Measurements from ENCODE around the gene MSLN. TPM values are rescaled to one million over a fixed set of nuclear protein-coding genes. Genes with fewer than 3 reads are reported as not detected.

The MSLN gene
- total and polyA plus RNA-seq, 2 of the 8 experiments (the other 6 are each of a cell fraction or from before 2014, with no cell fraction given): 0.28 to 0.50 TPM

GRCh38 chr16:767743-768235, 7.3 kb downstream of the MSLN start:
- H2AFZ ChIP-seq (ENCODE audit: low read length): no peak overlapping the region
- WGBS, 2 experiments (ENCODE audit: extremely low coverage in 1 of 2, insufficient coverage in 1 of 2, insufficient read length in 1 of 2, insufficient replicate concordance in 2 of 2, low coverage in 1 of 2, low lambda C conversion rate in 2 of 2, missing lambda C conversion rate in 1 of 2): no CpG with 5 or more reads among the region's 38 CpGs
- H3K4me3 ChIP-seq (ENCODE audit: extremely low read depth in 1 of 4, insufficient read depth in 2 of 4, low read depth in 3 of 4, low read length in 4 of 4): no peak overlapping the region
- no peak overlapping the region for H2AK5ac ChIP-seq (ENCODE audit: low read depth, low read length)
- CTCF ChIA-PET (ENCODE audit: partially characterized antibody): interaction anchor here (0.6 to 1.6 kb wide), 3 partner anchors 18 to 273 kb away, joined by 3 to 7 read pairs (median 4); no protein-coding TSS in a partner anchor
- no peak overlapping the region for H3K4ac ChIP-seq (replicated peaks; ENCODE audit: insufficient read length, low read depth, low read length)
- no peak overlapping the region for H3K4me2 ChIP-seq (ENCODE audit: insufficient read depth in 1 of 2, low read depth in 2 of 2, low read length in 2 of 2)
- no peaks in the 10 kb centered on the region for H3K36me3 ChIP-seq (ENCODE audit: control insufficient read depth in 2 of 4, insufficient read depth in 4 of 4, low read length in 3 of 4)
- H2BK5ac ChIP-seq (ENCODE audit: low read depth, low read length): no peak overlapping the region
- no peaks in the 10 kb centered on the region for H3K9me3 ChIP-seq (ENCODE audit: insufficient read depth in 2 of 2, low read depth in 1 of 2, low read length in 1 of 2)
- DNase-seq (ENCODE audit: low read depth in 1 of 2, low spot score in 2 of 2) (no peak), FAIRE-seq (no peak)
- H3K14ac ChIP-seq (ENCODE audit: insufficient read length): no peak overlapping the region
- POLR2A ChIA-PET (ENCODE audit: partially characterized antibody): interaction anchor here (1.8 kb wide), 1 partner anchor 52 kb away, joined by 3 read pairs; no protein-coding TSS in a partner anchor
- no peak overlapping the region for H3K27ac ChIP-seq (ENCODE audit: low read depth, low read length)
- no peak overlapping the region for H2BK20ac ChIP-seq (ENCODE audit: low read length)
- no peaks in the 10 kb centered on the region; the same call in 1 of the 2 replicates for H3K23me2 ChIP-seq (ENCODE audit: low read depth, low read length)
- no peak overlapping the region for H2BK120ac ChIP-seq (replicated peaks; ENCODE audit: low read depth, low read length)
- H3K27me3 ChIP-seq (replicated peaks in 1 of 4; ENCODE audit: control insufficient read depth in 3 of 4, extremely low read depth in 1 of 4, insufficient read depth in 3 of 4, low read length in 3 of 4): no peaks in the 10 kb centered on the region
- H3K4me1 ChIP-seq (replicated peaks in 1 of 4; ENCODE audit: control insufficient read depth in 3 of 4, insufficient read depth in 4 of 4, low read length in 3 of 4): peaks cover 0 to 9% (median 6%) of the 10 kb centered on the region in 4 experiments; a peak in 5 of 7 replicates
- H3K23ac ChIP-seq (ENCODE audit: insufficient read length): no peak overlapping the region
- H3K79me1 ChIP-seq (ENCODE audit: low read depth, low read length): no peaks in the 10 kb centered on the region
- no peak overlapping the region for H4K91ac ChIP-seq (replicated peaks; ENCODE audit: insufficient read length, low read length)
- H2BK12ac ChIP-seq (ENCODE audit: low read depth, low read length): no peak overlapping the region
- H3K18ac ChIP-seq (ENCODE audit: extremely low read depth, low read length): no peak overlapping the region
- no peak overlapping the region for H2BK15ac ChIP-seq (ENCODE audit: low read length)
- no peak overlapping the region for H3K9ac ChIP-seq (replicated peaks in 1 of 4; ENCODE audit: extremely low read depth in 1 of 4, low read depth in 3 of 4, low read length in 3 of 4)
- no peak overlapping the region for H4K8ac ChIP-seq (ENCODE audit: extremely low read depth, insufficient read depth, low read length)
- H4K20me1 ChIP-seq (replicated peaks in 1 of 2; ENCODE audit: control insufficient read depth in 1 of 2, insufficient read depth in 2 of 2, low read length in 2 of 2): no peaks in the 10 kb centered on the region
- no peak overlapping the region for H3K56ac ChIP-seq (replicated peaks; ENCODE audit: insufficient read length, low read depth, low read length)
- no peak overlapping the region for H4K5ac ChIP-seq (ENCODE audit: insufficient read length, low read depth, low read length)
- H3K79me2 ChIP-seq (ENCODE audit: control insufficient read depth in 1 of 2, insufficient read depth in 2 of 2, low read length in 2 of 2): no peaks in the 10 kb centered on the region
- no peak for TF ChIP-seq TAF1 (IDR thresholded peaks at IDR 0.05; ENCODE audit: low read depth, low read length)
- TF ChIP-seq ZNF274 (IDR thresholded peaks at IDR 0.05; ENCODE audit: borderline replicate concordance, extremely low read depth, low read length): no peak
- no peak for TF ChIP-seq TEAD4 (IDR thresholded peaks at IDR 0.05; ENCODE audit: low read depth, low read length)
- no peak for TF ChIP-seq E2F6 (IDR thresholded peaks at IDR 0.05)
- no peak for TF ChIP-seq ASH2L (IDR thresholded peaks at IDR 0.05; ENCODE audit: low read length)
- no peak for TF ChIP-seq KDM1A (IDR thresholded peaks at IDR 0.05; ENCODE audit: borderline replicate concordance, low read length)
- no peak for TF ChIP-seq NRF1 (IDR thresholded peaks at IDR 0.05; ENCODE audit: low read depth, low read length)
- no peak for TF ChIP-seq BACH1 (IDR thresholded peaks at IDR 0.05; ENCODE audit: low read length)
- TF ChIP-seq HDAC2 (IDR thresholded peaks at IDR 0.05; ENCODE audit: borderline replicate concordance in 1 of 2, low read depth in 2 of 2, low read length in 2 of 2): no peak
- TF ChIP-seq CHD2 (IDR thresholded peaks at IDR 0.05; ENCODE audit: low read length): no peak
- no peak for TF ChIP-seq RXRA (IDR thresholded peaks at IDR 0.05; ENCODE audit: insufficient read depth, low read depth, low read length)
- TF ChIP-seq SP1 (IDR thresholded peaks at IDR 0.05; ENCODE audit: low read depth, low read length): no peak
- TF ChIP-seq EP300 (IDR thresholded peaks at IDR 0.05; ENCODE audit: borderline replicate concordance in 1 of 2, low read depth in 2 of 2, low read length in 2 of 2): no peak
- TF ChIP-seq HDAC6 (IDR thresholded peaks at IDR 0.05; ENCODE audit: low read depth, low read length): no peak
